Glomerular endothelial cell (primary cell): Measurements from ENCODE around the gene KNSTRN. TPM values are rescaled to one million over a fixed set of nuclear protein-coding genes. Genes with fewer than 3 reads are reported as not detected.

ENCODE experiments used
- DNase-seq: peaks from one replicate; pipeline ENCODE4 v3.0.0-alpha.2; 2011; ENCODE audit warnings: low read depth, low spot score; ENCODE audit errors: extremely low read depth
- total RNA-seq: library from RNA; depleted of rRNA; stranded (reverse); fragments of >200 nt; gene quantifications from 2 replicates; pipeline ENCODE4 v1.2.3, GENCODE V29; 2015

KNSTRN gene
- total RNA-seq, 1 donor from 2014 or later: 16.5 TPM

DNA sequence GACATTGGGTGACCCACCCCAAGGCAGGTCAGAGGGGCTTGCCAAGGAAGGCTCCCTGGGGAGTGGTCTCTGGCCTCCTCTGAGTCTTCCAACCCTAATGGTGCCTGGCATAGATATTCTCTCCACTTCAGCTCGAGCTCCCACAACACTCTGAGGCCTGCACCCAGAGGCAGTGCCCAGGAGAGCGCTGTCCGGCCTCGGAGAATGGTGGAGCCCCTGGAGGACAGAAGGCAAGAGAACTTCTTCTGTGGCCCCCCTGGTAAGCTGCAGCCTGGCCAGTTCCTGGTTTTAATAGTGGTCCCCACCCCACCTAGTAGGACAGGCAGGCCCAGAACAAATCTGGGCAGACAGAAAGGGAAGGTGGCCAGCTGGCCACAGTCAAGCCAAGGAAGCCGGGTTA, 17.5 kb upstream of the KNSTRN start:
- DNase-seq: no peak

DNA sequence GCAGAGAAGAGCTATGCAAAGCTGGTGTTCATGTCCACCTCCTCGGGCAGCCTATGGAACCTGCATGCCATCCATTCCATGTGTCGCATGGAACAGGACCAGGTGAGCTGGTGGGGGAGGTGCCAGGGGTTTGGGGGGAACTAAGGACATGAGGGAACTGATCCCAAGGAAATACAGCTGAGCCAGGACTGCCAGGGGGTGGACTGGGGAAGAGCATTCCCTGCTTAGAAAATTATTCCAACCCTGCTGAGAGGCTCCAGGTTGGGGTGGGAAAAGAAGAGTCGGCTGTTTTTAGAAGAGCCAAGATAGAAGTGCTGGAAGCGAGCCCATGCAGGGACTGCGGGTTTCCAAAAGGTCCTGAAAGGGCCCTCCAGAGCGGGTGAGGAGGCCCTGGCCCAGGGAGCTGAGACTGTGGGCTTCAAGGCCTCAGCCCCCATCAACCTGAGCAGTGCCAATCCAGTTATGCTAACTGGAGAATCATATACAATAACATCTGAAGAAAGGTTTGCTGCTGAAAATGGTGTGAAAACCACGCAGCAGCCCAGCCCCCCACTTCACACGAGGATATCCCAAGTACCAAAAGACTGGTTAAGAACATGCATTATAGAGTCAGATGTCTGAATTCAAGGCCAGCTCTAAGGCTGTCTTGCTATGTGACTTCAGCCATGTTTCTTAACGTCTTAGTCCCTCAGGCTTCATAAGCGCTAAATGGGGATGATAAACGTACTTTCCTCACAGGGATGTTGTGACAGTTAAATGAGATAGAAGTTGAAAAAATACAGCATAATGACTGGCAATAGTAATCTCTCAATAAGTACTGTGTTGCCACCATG, 16.7 kb upstream of the KNSTRN start:
- no peak for DNase-seq

DNA sequence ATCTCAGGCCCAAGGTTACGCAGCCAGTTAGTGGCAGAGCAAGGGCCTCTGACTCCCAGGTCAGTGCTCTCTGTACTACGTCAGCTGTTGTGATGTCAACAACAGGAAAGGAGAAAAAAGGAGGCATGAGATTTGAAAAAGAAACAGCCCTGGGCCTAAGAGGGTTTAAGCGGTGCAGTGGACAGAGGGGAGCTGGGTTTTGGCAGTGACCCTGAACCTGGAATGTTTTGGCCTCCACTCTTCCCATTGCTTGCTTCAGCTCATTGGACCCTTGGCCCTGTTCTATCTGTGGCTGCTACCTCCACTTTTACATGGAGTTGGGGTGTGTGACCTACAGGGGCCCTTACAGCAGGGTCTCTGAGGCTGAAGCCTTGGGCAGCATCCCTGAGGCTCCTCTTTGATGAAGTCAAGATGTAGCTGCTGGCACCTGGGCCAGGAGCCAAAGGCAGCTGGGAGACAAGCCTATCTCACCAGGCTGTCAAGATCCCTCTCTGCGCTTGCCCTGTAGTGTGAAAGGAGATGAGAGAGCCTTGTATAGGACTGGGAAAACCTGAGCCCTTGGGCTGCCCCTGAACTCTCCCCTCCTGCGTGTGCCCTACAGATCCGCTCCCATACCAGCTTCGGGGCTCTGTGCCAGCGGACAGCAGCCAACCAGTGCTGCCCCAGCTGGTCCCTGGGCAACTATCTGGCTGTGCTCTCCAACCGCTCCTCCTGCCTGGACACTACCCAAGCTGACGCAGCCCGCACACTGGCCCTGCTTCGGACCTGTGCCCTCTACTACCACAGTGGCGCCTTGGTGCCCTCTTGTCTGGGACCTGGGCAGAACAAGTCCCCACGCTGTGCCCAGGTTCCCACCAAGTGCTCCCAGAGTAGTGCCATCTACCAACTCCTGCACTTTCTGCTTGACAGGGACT, 15.8 kb upstream of the KNSTRN start:
- no peak for DNase-seq

DNA sequence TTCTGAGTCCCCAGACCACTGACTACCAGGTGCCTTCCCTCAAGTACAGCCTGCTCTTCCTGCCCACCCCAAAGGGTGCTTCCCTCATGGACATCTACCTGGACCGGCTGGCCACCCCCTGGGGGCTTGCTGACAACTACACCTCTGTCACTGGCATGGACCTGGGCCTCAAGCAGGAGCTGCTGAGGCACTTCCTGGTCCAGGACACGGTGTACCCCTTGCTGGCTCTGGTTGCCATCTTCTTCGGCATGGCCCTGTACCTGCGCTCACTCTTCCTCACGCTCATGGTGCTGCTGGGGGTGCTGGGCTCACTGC, 15.2 kb upstream of the KNSTRN start:
- DNase-seq: no peak

DNA sequence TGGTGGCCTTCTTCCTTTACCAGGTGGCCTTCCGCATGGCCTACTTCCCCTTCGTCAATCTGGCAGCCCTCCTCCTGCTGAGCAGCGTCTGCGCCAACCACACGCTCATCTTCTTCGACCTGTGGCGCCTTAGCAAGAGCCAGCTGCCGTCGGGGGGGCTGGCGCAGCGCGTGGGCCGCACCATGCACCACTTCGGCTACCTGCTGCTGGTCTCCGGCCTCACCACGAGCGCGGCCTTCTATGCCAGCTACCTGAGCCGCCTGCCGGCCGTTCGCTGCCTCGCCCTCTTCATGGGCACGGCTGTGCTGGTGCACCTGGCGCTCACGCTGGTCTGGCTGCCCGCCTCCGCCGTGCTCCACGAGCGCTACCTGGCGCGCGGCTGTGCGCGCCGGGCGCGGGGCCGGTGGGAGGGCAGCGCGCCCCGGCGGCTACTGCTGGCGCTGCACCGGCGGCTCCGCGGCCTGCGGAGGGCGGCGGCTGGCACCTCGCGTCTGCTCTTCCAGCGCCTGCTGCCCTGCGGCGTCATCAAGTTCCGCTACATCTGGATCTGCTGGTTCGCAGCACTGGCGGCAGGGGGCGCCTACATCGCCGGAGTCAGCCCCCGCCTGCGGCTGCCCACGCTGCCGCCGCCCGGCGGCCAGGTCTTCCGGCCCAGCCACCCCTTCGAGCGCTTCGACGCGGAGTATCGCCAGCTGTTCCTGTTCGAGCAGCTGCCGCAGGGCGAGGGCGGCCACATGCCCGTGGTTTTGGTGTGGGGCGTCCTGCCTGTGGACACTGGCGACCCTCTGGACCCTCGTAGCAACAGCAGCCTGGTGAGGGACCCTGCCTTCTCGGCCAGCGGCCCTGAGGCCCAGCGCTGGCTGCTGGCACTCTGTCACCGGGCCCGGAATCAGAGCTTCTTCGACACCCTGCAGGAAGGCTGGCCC, 14.6 kb upstream of the KNSTRN start:
- DNase-seq: no peak

DNA sequence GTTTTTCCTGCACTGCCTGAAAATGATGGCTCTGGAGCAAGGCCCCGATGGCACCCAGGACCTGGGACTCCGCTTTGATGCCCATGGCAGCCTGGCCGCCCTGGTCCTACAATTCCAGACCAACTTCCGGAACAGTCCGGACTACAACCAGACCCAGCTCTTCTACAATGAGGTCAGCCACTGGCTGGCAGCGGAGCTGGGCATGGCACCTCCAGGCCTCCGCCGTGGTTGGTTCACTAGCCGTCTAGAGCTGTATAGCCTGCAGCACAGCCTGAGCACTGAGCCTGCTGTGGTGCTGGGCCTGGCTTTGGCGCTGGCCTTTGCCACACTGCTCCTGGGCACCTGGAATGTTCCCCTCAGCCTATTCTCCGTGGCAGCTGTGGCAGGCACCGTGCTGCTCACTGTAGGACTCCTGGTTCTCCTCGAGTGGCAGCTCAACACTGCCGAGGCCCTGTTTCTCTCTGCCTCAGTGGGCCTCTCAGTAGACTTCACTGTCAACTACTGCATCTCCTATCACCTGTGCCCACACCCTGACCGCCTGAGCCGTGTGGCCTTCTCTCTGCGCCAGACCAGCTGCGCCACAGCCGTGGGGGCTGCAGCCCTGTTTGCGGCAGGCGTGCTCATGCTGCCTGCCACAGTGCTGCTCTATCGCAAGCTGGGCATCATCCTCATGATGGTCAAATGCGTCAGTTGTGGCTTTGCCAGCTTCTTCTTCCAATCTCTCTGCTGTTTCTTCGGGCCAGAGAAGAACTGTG, 13.6 kb upstream of the KNSTRN start:
- DNase-seq: no peak

DNA sequence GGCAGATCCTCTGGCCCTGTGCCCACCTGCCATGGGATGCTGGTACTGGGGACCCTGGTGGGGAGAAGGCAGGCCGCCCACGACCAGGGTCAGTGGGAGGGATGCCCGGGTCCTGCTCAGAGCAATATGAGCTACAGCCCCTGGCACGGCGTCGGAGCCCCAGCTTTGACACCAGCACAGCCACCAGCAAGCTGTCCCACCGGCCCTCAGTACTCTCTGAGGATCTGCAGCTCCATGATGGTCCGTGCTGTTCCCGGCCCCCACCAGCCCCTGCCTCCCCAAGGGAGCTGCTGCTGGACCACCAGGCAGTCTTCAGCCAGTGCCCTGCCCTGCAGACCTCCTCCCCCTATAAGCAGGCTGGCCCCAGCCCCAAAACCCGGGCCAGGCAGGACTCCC, 13.0 kb upstream of the KNSTRN start:
- DNase-seq: no peak

DNA sequence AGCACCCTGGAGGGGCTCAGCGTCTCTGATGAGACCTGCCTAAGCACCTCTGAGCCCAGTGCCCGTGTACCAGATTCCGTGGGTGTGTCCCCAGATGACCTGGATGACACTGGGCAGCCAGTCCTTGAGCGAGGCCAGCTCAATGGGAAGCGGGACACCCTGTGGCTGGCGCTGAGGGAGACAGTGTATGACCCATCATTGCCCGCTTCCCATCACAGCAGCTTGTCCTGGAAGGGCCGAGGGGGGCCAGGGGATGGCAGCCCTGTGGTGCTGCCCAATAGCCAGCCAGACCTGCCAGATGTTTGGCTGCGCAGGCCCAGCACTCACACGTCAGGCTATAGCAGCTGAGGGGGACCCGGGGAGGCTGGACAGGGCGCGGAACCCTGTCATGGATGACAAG, 12.6 kb upstream of the KNSTRN start:
- DNase-seq: no peak

DNA sequence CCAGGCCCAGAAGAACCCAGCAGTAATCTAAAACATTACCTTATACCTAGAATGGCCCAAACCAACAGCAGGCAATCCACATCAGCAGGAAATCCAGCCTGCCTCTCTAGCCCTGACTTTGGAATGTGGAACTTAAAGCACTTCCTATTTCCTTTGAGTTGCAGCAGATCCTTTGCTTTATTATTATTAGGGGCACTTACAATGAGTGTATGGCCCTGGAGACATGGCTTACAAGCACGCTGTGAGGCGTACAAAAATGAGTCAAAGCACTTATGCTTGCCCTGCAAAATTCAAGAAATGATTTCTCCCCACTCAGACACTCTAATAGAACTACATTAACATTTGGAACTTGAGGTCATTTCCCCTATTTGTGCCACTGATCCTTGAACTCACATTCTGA, 9.5 kb upstream of the KNSTRN start:
- DNase-seq: no peak

DNA sequence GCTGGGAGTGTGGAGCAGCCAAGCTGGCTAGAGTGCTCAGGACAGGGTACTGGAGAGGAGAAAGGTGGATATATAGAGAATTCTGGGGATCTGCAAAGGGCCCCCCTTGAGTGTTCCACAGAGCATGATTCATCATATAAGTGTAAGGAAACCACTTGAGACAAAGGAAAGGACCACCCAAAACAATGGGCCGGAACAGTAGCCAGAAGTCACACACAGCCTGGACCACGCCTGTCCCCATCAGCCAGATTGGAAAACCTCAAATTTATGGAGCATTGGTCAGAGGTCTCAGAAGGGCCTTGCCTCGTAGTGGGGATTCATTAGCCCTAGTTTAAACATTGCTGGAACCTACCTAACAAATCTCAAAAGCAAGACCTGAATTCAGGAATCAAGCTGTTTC, 4.9 kb upstream of the KNSTRN start:
- DNase-seq: no peak

DNA sequence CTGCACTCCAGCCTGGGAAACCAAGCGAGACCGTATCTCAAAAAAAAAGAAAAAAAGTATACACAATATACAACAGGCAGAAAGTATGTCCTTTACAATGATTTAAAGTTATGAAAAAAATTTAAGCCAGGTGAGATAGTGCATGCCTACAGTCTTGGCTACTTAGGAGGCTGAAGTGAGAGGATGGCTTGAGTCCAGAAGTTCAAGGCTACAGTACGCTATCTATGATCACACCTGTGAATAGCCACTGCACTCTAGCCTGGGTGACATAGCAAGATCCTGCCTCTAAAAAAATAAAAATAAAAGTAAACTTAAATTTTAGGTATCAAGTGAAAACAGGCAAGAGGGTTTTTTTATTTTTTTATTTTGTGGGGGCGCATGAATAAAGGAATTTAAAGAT, 3.1 kb upstream of the KNSTRN start:
- no peak for DNase-seq

DNA sequence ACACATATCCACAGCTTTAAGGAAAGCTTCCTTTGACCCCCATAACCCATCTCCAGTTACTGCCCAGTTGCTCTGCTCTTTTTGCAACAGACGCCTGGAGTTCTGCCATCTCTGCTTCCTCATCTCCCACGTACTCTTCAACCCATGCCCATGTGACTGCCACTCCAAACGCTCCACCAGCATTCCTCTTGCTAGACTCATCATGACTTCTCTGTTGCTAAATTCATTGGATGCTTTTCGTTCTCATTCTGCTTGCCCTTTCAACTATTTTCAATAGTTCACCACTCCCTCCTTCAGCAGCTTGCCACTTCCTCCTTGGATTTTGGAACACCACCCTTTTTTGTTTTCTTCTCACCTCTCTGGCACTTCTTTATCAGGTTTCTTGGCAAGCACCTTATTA, 2.7 kb upstream of the KNSTRN start:
- DNase-seq: no peak

DNA sequence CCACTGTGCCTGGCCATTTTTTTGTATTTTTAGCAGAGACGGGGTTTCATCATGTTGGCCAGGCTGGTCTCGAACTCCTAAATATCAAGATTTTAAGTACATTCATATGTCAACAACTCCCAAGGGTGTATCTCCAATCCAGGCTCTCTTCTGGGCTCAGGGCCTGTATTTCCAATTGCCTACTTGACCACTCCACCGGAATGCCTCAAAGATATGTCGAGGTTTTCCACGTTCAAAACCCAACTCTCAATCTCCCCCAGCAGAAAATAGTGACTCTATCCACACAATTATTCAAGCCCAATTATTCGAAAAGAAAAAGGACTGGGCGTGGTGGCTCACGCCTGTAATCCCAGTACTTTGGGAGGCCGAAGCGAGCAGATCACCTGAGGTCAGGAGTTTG, 1.9 kb upstream of the KNSTRN start:
- no peak for DNase-seq

DNA sequence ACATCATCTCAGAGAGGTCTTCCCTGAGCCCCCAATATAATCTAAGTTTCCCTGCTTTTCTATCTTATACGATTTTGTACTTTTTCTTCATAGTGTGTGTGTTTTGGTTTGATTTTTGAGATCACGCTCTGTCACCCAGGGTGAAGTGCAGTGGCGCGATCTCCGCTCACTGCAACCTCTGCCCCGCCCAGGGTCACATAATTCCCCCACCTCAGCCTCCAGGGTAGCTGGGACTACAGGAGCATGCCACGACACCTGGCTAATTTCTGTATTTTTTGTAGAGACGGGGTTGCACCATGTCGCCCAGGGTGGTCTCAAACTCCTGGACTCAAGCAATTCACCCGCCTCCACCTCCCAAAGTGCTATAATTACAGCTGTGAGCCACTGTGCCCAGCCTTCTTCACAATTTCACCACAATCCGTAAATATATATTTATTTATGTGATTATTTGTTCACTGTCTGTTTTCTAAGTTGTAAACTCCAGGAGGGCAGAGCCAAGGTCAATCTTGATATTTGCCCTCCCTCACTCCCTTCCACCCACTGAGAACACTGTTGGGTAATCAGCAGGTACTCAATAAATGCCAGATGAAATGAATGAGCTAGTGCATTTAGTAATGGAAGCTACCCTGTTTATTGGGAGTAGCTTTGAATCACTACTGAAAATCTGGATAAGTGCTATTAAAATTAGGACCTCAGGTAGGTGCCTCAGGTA, 547 bp upstream of the KNSTRN start:
- no peak for DNase-seq

DNA sequence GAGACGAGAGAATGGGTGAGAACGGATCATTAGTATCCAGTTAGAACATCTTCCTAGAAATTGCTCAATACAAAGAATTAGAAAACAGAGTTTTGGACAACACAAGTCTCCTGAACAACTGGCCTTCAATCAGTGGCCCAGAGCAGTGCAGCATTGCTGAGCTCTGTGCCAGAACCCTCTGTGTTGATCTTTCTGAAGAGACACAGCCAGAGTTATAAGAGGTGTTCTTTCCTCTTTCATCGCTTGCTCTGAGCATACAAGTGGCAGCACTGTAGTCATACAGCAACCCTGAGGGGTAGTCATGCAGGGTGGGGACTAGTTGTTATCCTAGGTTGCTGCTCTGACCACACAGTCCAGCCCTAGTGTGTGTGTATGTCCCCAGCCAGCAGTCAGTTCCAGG, 4.0 kb downstream of the KNSTRN start:
- no peak for DNase-seq

DNA sequence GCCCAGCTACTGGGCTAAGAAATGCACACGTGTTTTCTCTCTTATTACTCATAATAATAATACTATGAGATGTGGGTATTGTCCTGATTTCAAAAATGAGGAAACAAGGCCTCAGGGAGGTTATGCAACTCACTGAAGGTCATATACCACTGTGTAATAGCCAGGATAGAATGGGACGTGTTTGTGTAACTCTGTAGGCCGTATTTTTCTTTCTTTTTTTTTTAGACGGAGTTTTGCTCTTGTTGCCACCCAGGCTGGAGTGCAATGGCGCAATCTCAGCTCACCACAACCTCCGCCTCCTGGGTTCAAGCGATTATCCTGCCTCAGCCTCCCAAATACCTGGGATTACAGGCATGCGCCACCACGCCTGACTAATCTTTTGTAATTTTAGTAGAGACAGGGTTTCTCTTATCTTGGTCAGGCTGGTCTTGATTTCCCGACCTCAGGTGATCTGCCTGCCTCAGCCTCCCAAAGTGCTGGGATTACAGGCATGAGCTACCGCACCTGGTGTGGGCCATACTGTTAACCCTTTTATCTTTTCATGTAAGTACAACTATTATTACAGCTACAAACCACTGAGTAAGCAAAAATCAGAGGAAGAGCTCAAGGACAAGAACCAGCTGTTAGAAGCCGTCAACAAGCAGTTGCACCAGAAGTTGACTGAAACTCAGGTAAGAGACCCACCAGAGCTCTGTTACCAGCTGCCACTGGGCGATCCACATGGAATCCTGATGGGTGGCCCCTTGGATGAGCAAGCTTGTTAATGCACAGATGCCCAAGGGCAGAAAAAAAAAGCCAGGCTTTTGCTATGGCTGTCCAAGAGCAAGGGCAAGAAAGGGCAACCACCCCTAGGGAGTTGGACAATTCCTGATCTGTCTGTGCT, 6.7 kb downstream of the KNSTRN start:
- DNase-seq: no peak

DNA sequence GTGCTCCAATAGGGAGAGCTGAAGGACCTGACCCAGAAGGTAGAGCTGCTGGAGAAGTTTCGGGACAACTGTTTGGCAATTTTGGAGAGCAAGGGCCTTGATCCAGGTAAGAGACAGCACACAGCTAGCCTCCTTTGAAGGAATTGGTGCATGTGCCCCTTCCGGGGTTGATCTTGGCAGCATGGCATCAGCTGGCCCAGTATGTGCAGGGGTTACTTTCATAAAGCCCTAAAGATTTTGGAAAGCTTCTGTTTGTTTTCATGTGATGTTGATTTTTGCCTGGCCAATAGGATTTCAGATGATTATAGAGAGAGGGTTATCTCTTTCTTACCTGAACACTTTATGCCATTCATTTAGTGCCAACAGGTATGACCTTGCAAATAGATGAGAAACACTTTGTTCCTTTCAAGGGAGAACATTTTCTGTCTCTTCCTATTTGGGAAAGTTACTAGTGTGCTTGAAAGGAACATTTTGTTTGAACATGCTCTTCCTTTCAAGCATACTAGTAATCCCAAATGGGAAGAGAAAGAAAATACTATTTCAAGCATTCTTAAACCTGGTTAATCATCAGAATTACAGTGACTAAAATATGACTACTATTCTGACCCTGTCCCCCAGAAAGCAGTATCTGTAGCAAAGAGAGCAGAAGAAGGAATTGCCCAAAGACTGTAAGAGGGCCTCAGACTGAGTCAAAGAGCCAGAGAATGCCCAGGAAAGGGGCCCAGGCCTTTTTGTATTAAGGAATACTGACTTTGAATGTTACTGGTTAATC, 7.5 kb downstream of the KNSTRN start:
- DNase-seq: no peak
